Activated CD4-positive, alpha-beta T cell treated with anti-CD3 and anti-CD28 coated beads, Interleukin-2, amount 50 U/mL, for 48 hours (primary cell): ENCODE measurements around the gene EFNA2.
"Not testable (repeated sequence)": the region's sequence is repeated elsewhere in the genome, so short reads cannot be mapped to it uniquely, and the experiment has no call there.

Source experiments
- DNase-seq, 2 experiments: peaks; one replicate each; pipeline ENCODE4 v3.0.0-alpha.2; 2020

Gene EFNA2

DNA sequence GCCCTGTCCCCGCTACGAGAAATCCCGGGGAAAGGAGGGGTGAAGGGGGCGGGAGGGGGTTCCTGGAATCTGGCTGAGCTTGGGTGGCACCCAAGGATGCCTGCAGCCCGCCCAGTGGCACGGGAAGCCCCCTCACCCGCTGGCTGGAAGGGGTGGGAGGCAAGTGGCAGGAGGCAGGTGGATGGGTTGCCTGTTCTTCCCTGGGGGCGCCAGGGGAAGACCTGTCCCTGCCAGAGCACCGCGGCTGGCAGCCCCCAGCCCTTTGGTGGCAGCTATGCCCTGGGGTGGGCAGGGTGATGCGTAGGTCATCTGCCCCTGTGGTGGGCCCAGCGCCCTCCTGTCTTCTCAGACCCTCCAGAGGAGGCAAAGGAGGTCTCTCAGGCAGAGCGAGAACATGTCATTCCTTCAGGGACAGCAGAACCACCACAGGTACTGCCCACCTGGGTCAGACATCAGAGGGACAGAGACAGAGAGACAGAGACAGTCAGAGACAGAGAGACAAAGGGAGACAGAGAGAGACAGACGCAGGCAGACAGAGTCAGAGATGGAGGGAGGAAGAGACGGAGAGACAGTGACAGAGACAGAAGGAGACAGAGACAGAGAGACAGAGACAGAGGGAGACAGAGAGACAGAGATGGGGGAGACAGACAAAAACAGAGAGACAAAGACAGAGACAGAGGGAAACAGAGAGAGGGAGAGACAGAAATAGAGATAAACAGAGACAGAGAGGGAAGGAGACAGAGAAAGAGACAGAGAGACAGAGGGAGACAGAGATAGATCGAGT, 36.7 kb downstream of the EFNA2 start:
- DNase-seq, result no peak

DNA sequence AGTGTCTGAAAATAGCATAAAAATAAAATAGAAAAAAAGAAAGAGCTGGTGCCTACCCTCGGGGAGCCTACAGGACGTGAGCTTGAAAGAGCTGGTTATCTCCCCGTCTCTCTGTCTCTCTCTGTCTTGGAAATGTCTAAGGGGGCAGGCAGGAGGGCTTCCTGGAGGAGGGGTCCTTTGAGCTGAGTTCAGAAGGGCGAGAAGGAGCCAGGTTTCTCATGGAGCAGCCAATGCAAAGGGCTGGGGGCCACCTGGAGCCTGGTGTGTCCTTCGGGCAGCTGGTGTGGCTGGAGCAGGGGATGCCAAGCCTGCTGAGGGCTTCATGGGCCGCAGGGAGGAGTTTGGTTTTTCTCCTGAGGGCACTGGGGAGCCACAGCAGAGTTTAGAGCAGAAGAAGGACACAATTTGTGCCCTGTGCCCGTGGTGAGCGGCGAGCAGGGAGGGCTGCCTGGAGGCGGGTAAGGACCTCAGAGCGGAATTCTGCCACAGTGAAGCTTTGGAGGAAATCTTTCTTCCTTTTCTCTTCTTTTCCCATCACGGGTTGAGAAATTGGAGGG, 38.7 kb downstream of the EFNA2 start:
- DNase-seq, result no peak

DNA sequence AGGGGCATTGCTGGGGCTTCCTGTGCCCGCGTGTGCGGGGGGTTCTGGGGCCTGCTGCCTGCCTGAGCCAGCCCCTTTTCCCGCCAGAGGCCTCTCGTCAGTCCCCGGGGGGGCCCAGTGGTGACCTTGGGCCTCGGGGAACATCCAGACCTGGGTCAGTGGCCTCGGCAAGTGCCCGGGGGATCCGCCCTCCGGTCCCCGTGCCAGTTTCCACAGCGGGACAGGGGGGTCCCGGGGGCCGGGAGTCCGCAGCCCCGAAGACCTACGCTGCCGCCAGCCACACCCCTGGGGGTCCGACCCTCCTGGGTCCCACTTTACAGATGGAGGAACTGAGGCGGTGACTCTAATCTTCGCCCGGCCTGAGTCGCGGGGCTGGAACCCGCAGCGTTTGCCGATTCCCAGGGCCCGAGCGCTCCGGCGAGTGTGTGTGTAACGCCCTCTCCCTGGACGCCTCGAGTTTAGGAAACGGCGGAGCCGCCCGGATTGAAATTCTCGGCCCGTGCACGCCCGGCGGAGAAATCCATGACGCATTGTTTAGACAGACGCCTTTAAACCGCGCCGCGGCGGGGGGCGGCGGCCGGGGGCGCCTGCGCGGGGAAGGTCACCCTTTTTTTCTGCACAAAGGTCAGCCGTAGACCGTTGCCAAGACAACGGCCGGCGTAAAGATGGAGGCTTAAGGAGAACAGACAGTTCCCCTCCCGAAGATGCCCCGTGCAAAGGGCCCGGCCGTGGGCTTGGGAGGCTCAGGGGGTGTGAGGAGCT, 39.3 kb downstream of the EFNA2 start:
- DNase-seq, result peak; percentile 28 to 40

DNA sequence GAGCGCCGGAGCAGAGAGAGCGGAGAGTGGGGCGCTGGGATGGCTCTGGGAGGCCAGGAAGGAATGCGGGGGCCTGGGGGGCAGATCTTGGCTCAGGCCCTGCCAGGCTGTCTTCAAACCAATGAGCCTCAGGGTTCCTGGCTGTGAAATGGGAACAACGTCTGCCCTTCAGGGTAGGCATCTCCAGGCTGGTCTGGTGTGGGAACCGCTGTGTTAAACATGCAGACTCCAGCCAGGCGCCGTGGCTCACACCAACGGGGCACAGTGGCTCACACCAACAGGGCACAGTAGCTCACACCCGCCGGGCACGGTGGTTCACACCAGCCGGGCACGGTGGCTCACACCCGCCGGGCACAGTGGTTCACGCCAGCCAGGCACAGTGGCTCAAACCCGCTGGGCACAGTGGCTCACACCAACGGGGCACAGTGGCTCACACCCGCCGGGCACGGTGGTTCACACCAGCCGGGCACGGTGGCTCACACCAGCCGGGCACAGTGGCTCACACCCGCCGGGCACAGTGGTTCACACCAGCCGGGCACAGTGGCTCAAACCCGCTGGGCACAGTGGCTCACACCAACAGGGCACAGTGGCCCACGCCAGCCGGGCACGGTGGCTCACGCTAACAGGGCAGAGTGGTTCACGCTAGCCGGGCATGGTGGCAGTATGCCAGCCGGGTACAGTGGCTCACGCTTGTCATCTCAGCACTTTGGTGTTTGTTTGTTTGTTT, 40.1 kb downstream of the EFNA2 start:
- no peak for DNase-seq

DNA sequence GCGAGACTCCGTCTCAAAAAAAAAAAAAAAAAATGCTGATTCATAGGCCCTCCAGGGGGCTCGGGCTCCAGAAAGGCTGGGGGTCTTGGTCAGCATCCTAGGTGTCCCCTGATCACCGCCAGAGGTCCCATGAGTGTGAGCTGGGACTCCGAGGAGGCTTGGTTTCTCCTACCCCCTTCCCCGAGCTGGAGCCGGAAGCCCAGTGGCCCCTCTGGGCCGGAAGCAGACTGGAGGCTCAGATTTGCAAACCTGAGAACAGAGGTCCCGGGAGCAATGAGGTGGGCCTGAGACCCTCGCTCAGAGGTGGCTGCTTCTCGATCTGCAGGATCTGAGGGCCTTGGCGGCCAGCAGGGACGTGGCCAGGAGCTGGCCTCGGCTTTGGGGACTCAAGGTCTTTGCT, 41.5 kb downstream of the EFNA2 start:
- no peak for DNase-seq

DNA sequence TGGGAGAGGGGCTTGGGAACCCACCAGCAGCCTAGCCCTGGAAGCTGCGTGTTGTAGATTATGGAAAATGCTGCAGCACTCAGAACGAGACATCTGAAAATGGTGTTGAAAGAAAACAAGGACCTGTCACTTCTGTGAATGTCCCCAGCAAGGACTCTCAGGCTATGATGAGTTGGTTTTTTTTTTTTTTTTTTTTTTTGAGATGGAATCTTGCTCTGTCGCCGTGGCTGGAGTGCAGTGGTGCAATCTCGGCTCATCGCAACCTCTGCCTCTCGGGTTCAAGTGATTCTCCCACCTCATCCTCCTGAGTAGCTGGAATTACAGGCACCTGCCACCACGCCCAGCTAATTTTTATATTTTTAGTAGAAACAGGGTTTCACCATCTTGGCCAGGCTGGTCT, 46.5 kb downstream of the EFNA2 start:
- DNase-seq, result not testable (repeated sequence)

DNA sequence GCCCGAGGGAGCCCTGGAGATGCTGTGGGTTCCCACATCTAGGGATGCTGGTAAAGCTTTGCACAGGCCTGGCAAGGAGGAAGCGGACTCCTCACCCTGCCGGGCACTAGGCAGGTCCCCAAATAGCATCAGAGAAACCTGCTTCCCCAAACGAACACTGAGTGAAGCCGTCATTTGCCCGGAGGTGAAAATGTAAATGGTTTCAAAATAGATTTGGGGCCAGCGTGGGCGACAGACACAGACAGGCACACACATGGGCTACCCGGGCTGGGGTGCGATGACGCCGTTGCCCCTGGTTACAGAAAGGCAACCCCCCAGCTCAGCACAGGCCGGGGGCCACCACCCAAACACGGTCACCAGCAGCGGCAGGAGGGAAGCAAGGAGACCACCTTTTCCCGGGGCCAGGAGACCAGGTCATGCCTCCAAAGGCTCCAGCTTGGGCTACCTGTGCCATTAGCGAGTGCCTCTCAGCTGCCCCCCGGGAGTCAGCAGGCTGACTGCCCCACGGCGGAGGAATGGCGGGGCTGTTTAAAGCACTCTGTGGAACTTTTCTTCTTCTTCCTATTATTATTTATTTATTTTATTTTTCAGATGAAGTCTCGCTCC, 50.5 kb downstream of the EFNA2 start:
- DNase-seq, result no peak

DNA sequence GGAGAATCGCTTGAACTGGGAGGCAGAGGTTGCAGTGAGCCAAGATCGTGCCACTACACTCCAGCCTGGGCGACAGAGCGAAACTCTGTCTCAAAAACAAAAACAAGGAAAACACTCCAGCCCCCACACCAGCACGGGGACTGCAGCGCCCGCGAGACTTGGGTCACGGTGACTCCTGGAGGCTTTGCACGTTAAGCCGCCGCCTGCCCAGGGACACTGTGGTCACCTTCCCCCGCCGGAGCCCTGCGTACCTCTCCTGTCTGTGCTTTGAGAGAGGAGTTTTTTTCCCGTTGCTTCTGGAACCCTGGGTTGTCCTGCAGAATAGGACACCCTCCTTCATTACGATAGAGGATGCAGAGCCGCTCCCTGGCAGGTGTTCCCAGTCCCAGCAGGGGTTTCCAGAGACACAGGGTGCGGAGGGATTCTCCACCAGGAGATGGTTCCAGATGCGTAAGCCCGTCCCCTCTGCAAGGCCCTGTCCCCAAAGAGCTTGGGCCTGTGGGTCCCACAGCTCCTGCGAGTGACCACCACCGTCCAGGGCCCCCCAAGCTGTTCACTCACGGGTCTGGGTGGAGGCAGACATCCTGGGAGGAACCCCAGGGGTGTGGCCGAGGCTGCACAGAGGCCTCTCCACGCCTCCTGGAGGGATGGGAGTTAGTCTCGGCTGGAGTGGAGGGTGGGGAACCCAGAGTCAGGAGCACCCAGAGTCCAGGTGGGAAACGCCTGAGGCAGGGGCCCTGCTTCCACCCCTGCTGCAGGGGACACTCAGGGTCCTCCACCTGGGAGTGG, 55.2 kb downstream of the EFNA2 start:
- no peak for DNase-seq

DNA sequence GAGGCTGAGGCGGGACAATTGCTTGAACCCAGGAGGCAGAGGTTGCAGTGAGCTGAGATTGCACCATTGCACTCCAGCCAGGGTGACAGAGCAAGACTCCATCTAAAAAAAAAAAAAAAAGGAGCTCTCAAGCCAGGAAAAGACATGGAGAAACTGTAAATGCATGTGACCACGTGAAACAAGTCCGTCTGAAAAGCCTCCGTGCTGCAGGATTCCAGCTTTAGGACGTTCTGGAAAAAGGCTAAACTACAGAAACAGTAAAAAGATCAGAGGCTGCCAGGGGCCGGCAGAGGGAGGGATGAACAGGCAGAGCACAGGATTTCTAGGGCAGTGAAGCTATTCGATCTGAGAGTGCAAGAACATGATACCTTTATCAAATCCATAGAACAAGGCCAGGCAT, 57.4 kb downstream of the EFNA2 start:
- no peak for DNase-seq

DNA sequence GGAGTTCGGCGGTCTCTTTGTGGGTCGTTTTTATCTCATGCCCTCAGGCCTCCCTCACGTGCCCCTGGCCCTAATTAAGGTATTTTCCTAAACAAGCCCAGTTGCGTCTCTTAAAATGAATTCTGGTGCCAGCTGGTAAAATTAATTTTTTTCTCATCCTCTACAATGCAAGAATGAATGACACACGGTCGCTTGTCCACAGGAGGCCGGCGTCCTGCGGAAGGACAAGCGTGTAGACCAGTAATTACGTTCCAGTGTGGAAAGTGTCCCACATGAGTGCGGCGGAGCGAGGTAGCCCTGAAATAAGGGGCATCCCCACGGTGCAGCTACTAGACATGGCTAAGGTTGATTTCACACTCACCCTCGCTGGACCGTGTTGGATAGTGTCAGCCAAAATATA, 63.5 kb downstream of the EFNA2 start:
- DNase-seq, result no peak

DNA sequence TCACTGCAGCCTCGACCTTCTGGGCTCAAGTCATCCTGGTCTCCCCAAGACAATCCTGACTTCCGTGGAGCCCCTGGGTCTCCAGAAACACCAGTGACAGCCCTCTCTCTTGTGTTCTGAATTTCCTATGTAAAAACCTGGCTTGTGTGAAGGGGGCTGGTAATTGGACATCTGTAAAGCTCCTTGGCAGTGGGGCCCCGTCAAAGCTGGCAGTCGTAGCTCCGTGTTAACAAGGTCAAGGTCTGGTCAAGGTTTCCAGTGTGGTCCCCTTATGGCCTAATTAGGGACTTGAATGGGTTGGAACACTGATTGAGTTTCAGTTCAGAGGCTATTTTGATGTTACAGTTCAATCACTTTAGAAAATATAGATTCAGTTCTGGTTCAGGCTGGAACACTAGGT, 65.2 kb downstream of the EFNA2 start:
- no peak for DNase-seq
